IPS-11a (cell line): ENCODE measurements around the gene PICK1.
"Not testable (repeated sequence)": the region's sequence is repeated elsewhere in the genome, so short reads cannot be mapped to it uniquely, and the experiment has no call there.

Experiments
- H3K4me3 ChIP-seq: one replicate; pipeline ENCODE4 v1.5.1; 2013; ENCODE audit warnings: low read depth, low read length, control low read depth

Gene PICK1

GRCh38 chr22:38073150-38074130 lies 16.2 kb downstream of the PICK1 start:
- no peak overlapping the region for H3K4me3 ChIP-seq

GRCh38 chr22:38074181-38075104 lies 17.2 kb downstream of the PICK1 start:
- no peak overlapping the region for H3K4me3 ChIP-seq

- no peak overlapping the region for H3K4me3 ChIP-seq
These were observed 18.1 kb downstream of the PICK1 start for GRCh38 chr22:38075105-38075825.

- no peak overlapping the region for H3K4me3 ChIP-seq
These were observed 18.8 kb downstream of the PICK1 start for GRCh38 chr22:38075961-38076360.

- H3K4me3 ChIP-seq = no peak overlapping the region
These were observed 19.9 kb downstream of the PICK1 start for GRCh38 chr22:38077096-38077495.

- H3K4me3 ChIP-seq = no peak overlapping the region
These were observed 20.4 kb downstream of the PICK1 start for GRCh38 chr22:38077595-38077994.

- H3K4me3 ChIP-seq = no peak overlapping the region
These were observed 21.0 kb downstream of the PICK1 start for GRCh38 chr22:38078046-38078840.

GRCh38 chr22:38079208-38079607 lies 22.0 kb downstream of the PICK1 start:
- H3K4me3 ChIP-seq = not testable (repeated sequence)

GRCh38 chr22:38079804-38080203 lies 22.6 kb downstream of the PICK1 start:
- H3K4me3 ChIP-seq = no peak overlapping the region

GRCh38 chr22:38080474-38080849 lies 23.3 kb downstream of the PICK1 start:
- no peak overlapping the region for H3K4me3 ChIP-seq

GRCh38 chr22:38080850-38081635 lies 23.8 kb downstream of the PICK1 start:
- no peak overlapping the region for H3K4me3 ChIP-seq

GRCh38 chr22:38081636-38081940 lies 24.4 kb downstream of the PICK1 start:
- H3K4me3 ChIP-seq = no peak overlapping the region

GRCh38 chr22:38081941-38082828 lies 25.0 kb downstream of the PICK1 start:
- H3K4me3 ChIP-seq = no peak overlapping the region

GRCh38 chr22:38082986-38083710 lies 25.9 kb downstream of the PICK1 start:
- H3K4me3 ChIP-seq = no peak overlapping the region

- no peak within 1 kb of the TSS for H3K4me3 ChIP-seq
These were observed 26.9 kb downstream of the PICK1 start, which contains the start of gene SLC16A8 for GRCh38 chr22:38083931-38084631. Gene SLC16A8, minus strand, starts transcription at chr22:38084184. Its CDS starts 1,311 bp downstream, at chr22:38082873.

GRCh38 chr22:38085056-38085455 lies 27.9 kb downstream of the PICK1 start:
- H3K4me3 ChIP-seq = no peak overlapping the region

- H3K4me3 ChIP-seq = no peak overlapping the region
These were observed 28.3 kb downstream of the PICK1 start for GRCh38 chr22:38085501-38085900.
